ENCODE results near the gene NEU3.
"Not testable (repeated sequence)": the region's sequence is repeated elsewhere in the genome, so short reads cannot be mapped to it uniquely, and the experiment has no call there.

Gene NEU3

DNA sequence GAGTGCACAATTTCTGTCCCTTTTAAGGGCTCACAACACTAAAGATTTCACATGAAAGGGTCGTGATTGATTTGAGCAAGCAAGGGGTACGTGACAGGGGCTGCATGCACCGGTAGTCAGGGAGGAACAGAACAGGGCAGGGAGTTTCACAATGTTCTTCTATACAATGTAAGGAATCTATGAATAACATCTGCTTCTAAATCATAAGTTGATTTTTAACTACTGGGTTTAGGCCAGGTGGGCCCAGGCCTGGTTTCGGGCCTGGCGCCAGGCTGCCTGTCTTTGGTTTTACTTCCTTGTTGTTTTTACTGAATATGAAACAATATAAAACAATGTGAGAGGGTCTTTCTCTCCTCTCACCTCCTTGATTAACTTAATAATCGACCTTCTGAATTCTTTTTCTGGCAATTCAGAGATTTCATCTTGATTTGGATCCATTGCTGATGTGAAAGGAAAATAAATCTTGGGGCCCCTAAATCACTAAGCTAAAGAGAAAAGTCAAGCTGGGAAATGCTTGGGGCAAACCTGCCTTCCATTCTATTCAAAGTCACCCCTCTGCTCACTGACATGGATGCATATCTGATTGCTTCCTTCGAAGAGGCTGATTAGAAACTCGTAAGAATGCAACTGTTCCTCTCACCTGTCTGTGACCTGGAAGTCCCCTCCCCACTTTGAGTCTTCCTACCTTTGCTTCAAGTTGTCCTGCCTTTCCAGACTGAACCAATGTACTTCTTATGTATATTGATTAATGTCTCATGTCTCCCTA is 61.0 kb downstream of the NEU3 start:
- not testable (repeated sequence) for H3K4me3 Mint-ChIP-seq; H3K36me3 Mint-ChIP-seq (ENCODE audit: low read depth); H3K27ac Mint-ChIP-seq; DNase-seq; H3K4me1 Mint-ChIP-seq (ENCODE audit: low read depth)
- Mint-ChIP-seq H3K9me3 (peaks cover 11% of the 10 kb centered on the region), H3K27me3 (peaks cover 11% of the 10 kb centered on the region)

DNA sequence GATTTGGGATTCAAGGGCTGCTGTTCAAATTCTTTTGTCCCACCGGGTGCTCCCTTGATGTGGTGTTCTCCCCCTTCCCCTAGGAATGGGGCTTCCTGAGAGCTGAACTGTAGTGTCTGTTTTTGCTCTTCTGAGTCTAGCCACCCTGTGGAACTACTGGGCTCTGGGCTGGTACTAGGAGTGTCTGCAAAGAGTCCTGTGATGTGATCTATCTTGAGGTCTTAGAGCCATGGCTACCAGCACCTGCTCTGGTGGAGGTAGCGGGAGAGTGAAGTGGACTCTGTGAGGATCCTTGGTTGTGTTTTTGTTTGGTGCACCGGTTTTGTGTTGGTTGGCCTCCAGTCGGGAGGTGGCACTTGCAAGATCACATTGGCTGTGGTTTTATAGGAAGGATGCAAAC is 61.8 kb downstream of the NEU3 start:
- H3K9me3 Mint-ChIP-seq, result peaks cover 11% of the 10 kb centered on the region
- no peak for DNase-seq
- peaks cover 11% of the 10 kb centered on the region for H3K27me3 Mint-ChIP-seq
- H3K36me3 Mint-ChIP-seq (ENCODE audit: low read depth), result no peaks in the 10 kb centered on the region
- no peaks in the 10 kb centered on the region for H3K4me1 Mint-ChIP-seq (ENCODE audit: low read depth)
- H3K27ac Mint-ChIP-seq, result no peak overlapping the region
- no peak overlapping the region for H3K4me3 Mint-ChIP-seq

DNA sequence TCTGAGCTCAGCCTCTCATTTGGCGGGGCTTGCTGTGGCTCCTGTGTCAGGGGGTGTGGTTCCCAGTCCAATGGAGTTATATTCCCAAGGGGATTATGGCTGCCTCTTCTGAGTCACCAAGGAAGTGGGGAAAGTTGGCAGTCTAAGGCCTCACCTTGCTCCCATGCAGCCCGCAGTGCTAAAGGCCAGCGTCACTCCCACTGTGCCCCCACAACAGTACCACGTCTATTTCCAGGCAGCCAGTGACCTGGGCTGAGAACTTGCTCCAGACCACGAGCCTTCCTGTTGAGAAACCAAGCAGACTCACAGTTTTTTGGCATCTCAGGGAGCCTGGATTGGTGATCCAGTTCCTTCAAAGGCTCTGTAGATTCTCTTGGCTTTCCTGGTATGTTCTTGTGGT is 62.3 kb downstream of the NEU3 start:
- DNase-seq, result no peak
- no peak overlapping the region for H3K27ac Mint-ChIP-seq
- H3K9me3 Mint-ChIP-seq, result peaks cover 11% of the 10 kb centered on the region
- H3K4me1 Mint-ChIP-seq (ENCODE audit: low read depth), result no peaks in the 10 kb centered on the region
- peaks cover 11% of the 10 kb centered on the region for H3K27me3 Mint-ChIP-seq
- no peaks in the 10 kb centered on the region for H3K36me3 Mint-ChIP-seq (ENCODE audit: low read depth)
- H3K4me3 Mint-ChIP-seq, result no peak overlapping the region

DNA sequence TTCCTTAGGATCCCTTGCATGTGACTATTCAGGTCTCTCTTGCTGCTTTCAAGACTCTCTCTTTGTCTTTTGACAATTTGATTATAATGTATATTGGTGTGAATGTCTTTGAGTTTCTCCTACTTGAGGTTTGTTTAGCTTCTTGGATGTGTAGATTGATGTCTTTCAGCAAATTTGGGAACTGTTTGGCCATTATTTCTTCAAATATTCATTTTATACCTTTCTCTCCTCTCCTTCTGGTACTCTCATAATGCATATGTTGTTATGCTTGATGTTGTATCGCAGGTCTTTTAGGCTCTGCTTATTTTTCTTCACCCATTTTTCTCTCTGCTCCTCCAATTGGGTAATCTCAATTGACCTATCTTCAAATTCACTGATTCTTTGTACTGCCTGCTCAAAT is 63.7 kb downstream of the NEU3 start:
- Mint-ChIP-seq H3K4me1 (ENCODE audit: low read depth) (no peaks in the 10 kb centered on the region), H3K4me3 (no peak overlapping the region), H3K27ac (no peak overlapping the region), H3K27me3 (peaks cover 14% of the 10 kb centered on the region), H3K9me3 (peaks cover 11% of the 10 kb centered on the region), H3K36me3 (ENCODE audit: low read depth) (no peaks in the 10 kb centered on the region)
- DNase-seq, result no peak

DNA sequence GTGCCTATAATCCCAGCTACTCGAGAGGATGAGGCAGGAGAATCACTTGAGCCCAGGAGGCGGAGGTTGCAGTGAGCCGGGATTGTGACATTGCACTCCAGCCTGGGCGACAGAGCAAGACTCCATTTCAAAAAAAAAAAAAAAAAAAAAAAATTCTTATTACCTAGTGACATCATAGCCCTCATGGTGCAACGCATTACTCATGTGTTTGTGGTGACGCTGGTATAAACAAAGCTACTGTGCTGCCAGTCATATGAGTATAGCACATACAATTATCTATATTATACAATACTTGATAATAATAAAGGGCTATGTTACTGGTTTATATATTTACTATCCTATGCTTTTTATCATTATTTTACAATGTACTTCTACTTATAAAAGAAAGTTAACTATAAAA is 66.8 kb downstream of the NEU3 start:
- Mint-ChIP-seq H3K4me1 (ENCODE audit: low read depth) (no peaks in the 10 kb centered on the region), H3K27me3 (peaks cover 34% of the 10 kb centered on the region), H3K36me3 (ENCODE audit: low read depth) (no peaks in the 10 kb centered on the region), H3K4me3 (no peak overlapping the region), H3K9me3 (peaks cover 11% of the 10 kb centered on the region), H3K27ac (no peak overlapping the region)
- no peak for DNase-seq

DNA sequence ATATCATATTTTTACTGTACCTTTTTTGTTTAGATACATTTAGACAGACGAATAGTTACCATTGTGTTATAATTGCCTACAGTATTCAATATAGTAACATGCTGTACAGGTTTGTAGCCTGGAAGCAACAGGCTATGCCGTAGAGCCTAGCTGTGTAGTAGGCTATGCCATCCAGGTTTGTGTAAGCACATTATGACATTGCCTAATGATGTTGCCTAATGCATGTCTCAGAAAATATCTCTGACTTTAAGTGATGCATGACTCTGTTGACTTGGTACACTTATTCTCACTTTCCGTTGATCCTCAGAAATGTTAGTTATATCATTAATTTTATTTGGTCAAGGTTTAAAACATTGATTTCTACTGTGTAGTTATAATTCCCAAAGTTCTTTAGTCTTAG is 68.1 kb downstream of the NEU3 start:
- Mint-ChIP-seq H3K9me3 (peaks cover 11% of the 10 kb centered on the region), H3K36me3 (ENCODE audit: low read depth) (no peaks in the 10 kb centered on the region), H3K4me1 (ENCODE audit: low read depth) (no peaks in the 10 kb centered on the region), H3K27ac (no peak overlapping the region), H3K27me3 (peaks cover 38% of the 10 kb centered on the region), H3K4me3 (no peak overlapping the region)
- DNase-seq, result no peak

DNA sequence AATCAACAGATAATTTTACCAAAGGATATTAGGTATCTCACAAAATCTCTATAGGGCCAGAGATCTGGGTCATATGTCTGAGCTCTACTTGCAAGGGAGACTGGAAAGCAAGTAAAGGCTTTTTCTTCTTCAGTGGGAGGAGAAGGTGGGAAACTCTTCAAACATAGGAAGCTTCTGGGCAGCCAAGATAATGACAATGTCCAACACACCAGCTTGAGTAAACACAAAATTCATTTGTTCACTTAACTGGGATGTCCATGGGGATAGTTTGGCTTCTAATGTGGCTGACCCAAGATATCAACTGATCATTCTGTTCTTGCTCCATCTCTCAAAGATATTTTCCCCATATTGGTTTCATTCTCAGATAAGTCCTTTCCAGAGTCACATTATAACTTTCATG is 70.6 kb downstream of the NEU3 start:
- H3K4me3 Mint-ChIP-seq, result no peak overlapping the region
- no peak for DNase-seq
- H3K9me3 Mint-ChIP-seq, result no peaks in the 10 kb centered on the region
- peaks cover 33% of the 10 kb centered on the region for H3K27me3 Mint-ChIP-seq
- no peaks in the 10 kb centered on the region for H3K4me1 Mint-ChIP-seq (ENCODE audit: low read depth)
- H3K36me3 Mint-ChIP-seq (ENCODE audit: low read depth), result no peaks in the 10 kb centered on the region
- H3K27ac Mint-ChIP-seq, result no peak overlapping the region

DNA sequence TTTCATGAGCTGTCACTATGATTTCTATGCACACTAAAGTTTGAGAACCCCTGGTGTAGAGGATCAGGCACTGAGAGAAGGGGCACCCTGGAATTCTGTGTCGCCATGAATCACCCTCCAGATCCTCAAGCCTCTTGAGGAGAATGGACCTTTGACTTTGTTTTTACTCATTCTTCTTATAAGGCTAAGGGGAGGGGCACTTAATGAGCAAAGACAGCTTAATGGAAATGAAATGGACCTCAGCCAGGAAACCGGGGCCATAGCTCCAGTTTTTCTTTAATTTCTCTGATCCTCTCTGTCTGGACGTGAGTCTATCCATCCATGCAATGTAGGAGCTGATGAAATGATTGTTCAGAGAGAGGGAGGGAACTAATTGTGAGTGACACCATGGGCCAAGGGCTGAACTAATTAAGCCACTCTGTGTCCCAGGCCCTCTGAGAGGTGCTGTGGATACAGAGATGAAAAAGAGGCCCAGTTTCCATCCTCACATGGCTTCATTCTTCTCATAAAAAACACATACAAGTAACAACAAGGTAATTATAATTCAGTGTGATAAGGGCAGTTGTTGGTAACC is 75.1 kb downstream of the NEU3 start:
- Mint-ChIP-seq H3K36me3 (ENCODE audit: low read depth) (no peaks in the 10 kb centered on the region), H3K27me3 (peaks cover 42% of the 10 kb centered on the region), H3K4me1 (ENCODE audit: low read depth) (no peaks in the 10 kb centered on the region), H3K9me3 (peaks cover 5% of the 10 kb centered on the region), H3K4me3 (no peak overlapping the region), H3K27ac (no peak overlapping the region)
- DNase-seq, result no peak

DNA sequence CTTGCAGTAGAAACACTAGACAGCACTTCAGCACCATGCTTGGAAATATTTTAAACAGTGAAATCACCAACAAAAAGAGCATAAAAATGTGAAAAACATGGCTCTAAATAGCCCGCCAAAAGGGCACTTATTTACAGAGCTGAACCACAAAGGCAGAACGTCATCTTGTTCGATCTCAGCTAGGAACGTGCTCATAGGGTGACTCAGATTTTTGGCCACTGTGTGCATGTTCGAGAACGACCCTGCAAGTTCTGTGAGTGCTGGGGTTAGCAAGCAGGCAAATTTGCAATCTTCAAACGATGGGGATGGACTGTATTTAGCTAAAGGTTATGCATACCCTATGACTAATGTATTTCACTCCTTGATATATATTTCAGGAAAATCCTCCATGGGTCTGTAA is 77.3 kb downstream of the NEU3 start:
- Mint-ChIP-seq H3K27ac (no peak overlapping the region), H3K36me3 (ENCODE audit: low read depth) (no peaks in the 10 kb centered on the region), H3K27me3 (peaks cover 43% of the 10 kb centered on the region), H3K4me3 (no peak overlapping the region), H3K9me3 (peaks cover 5% of the 10 kb centered on the region), H3K4me1 (ENCODE audit: low read depth) (no peaks in the 10 kb centered on the region)
- DNase-seq, result no peak
